K562 treated with DMSO at 1 percent for 12 hours (cell line): Measurements from ENCODE around the gene SRSF4. TPM values are rescaled to one million over a fixed set of nuclear protein-coding genes. Genes with fewer than 3 reads are reported as not detected.

Experiments
- total RNA-seq: library from RNA; unstranded; fragments of 300-600 nt; gene quantifications from 2 replicates; pipeline ENCODE4 v1.2.3, GENCODE V29; 2022; ENCODE audit not compliant: insufficient read depth

SRSF4 gene
- total RNA-seq: 48.1 and 109 TPM in 2 replicates

DNA sequence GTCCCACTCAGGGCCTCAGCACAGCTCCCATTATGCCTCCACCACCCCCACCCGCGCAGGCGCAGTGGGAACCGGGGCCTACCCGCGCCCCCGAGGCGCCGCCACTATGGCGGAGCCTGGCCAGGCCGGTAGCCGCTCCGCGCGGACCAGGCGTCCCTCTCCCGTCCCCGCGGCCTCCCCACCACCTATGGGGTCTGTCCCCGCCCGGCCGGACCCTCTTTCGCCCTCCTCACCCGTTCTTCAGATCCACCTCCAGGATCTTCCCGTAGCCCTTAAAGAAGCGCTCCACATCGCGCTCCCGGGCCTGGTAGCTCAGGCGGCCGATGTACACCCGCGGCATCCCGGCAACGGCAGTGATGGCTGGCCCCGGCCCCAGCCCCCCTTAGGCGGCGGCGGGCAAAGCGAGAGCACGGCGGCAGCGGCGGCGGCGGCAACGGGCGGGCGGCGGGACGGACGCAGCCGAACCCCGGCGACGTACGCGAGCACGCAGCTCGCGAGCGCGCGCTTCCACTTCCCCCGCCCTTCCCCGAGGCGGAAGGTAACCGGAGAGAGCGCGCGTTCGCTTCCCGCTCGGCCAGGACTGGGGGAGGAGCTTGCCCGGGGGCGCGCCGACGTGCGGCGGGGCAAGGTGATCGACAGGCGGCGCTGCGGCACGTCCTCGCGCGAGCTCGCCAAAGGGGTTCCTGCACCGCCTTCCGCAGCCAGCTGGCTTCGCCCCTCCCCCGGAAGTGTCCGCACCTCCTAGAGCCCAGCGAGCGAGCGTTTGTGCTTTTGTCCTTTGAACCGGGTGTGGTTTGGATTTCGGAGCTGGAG is at the start of gene SRSF4:
Gene SRSF4 (minus strand): TSS at position 488 of the 813 bp plus-strand sequence. CDS start 148 bp downstream, at position 340.

DNA sequence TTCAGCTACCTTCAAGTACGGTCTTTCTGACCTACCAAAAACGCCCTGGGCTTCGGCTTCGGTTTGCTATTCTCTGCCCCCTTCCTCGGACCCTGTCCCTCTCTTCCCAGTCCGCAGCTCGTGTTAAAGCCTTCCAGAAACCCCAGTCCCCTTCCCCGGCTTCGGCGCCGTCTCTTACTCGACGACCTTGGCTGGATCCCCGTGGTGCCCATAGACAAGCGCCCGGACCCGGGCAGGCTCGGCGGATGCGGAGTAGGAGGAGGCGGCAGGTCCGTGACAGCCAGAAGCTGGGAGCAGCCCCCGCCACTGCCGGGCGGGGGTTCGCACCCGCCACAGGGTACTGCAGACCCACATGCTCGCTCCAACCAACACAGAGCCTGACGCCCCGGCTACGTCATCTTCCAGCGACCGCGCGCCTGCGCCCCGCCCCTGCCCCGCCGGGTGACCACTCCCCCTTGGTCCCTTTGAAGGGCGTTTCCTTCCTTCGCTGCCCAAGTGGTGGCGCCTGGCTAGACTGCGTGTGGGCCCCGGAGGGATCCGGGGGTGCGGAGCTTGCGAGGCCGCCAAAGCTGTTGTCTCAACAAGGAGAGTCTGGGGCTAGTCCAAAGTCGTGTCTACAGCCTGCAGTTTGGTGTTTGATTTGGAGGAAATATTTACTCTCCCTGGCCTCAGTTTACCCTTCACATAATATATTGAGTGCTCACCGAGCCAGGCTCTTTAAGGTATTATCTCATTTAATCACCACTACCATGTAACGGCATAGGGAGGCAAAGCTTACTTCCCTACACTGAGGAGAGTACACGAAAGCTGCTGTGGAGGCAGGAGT is 49.1 kb upstream of the SRSF4 start, which contains the start of gene MECR:
Gene MECR (minus strand): TSS at position 382 of the 826 bp plus-strand sequence. CDS start 28 bp downstream, at position 354.

DNA sequence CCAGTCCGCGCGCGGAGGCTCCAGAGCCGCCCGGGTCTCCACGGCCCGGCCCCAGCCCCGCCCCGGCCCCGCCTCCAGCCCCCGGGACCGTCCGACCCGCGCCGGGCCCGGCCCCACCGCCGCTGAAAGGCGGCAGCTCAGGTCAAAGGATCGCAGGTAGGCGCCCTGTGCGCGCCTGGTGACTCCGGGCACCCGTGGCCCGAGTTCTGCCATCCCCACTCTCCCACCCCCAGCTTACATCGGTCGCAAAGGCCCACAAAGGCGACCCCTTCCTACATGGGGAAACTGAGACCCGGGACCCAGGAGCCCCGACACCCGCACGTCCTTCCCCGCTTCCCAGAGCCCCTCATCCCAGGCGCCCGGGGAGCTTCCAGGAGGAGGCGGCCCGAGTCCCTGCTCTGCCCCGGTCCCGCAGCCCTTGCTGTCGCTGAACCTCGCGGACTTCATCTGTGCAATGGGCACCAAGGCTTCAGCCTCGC is 57.8 kb downstream of the SRSF4 start, which contains the start of gene TMEM200B:
Gene TMEM200B (minus strand): TSS at position 17 of the 479 bp plus-strand sequence. CDS start 2,075 bp downstream, outside the sequence.

Other genes with a start within 250 kb of the SRSF4 start
- 0.38 TPM in 1 of 2 replicates, not detected in the other for gene TMEM200B, start 58.0 kb downstream of the SRSF4 start, total RNA-seq
- gene MECR, start 49.0 kb upstream of the SRSF4 start, total RNA-seq: 20.4 and 30.7 TPM in 2 replicates
- 3.9 and 7.9 TPM in 2 replicates for gene PTPRU, start 54.6 kb upstream of the SRSF4 start, total RNA-seq